ENCODE data around the gene CELF2.
A peak's percentile ranks its signal among the peaks of the same experiment; 100 is the strongest.

Gene CELF2

DNA sequence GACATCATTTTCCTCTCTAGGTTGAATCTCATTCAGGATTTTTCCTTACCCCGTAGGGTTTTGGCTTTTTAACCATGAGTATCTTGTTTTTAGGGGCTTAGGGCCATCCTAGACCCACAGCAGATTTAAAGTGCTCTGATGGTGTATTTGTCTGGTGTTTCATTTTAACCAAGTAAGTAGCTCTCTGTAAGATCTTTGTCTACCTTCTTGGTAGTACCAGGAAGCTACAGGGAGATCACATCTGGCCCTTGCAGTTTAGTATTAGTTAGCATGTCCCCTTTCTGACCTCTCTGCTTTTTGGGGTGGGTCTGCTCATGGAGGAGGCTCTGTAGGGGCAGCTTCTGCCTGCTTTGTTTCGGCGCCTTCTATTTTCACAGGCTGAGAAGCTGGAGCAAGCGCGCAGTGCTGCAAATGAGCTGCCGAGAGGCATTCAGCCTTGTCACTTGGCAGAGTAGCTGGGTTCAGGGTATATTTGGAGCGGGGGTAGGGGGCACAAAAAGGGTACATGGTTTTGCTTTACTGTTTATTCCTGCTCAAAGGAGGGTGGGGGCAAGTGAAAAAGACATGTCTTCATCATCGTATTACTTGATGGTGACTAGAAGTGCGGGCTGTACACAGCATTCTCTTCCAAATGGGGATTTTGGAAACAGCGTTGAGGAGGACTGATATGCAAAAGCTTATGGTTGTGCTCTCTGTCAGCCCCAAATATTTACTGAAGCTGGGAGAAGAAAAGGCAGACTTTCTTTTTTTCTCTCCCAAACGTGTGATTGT is 146.3 kb downstream of the CELF2 start:
- Histone ChIP-seq H3K27me3 (ENCODE audit: control insufficient read depth in 1 of 2, insufficient read depth in 2 of 2, low read length in 2 of 2) (no peaks in the 10 kb centered on the region), H3K9ac (ENCODE audit: low read length) (no peak overlapping the region), H3K36me3 (ENCODE audit: insufficient read depth, low read length) (peaks cover 6% of the 10 kb centered on the region), H3K9me3 (ENCODE audit: low read length) (no peaks in the 10 kb centered on the region), H3K27ac (ENCODE audit: low read depth, low read length) (peak overlapping the region; percentile 84), H3K4me1 (ENCODE audit: insufficient read depth, low read length) (peaks cover 68% of the 10 kb centered on the region), H3K4me3 (ENCODE audit: low read depth in 1 of 2, low read length in 2 of 2) (peak overlapping the region in 1 of 2 donors; percentile 80)

- peak overlapping the region in 1 of 2 donors; percentile 80 for H3K4me3 ChIP-seq (ENCODE audit: low read depth in 1 of 2, low read length in 2 of 2)
- H3K4me1 ChIP-seq (ENCODE audit: insufficient read depth, low read length), result peaks cover 64% of the 10 kb centered on the region
- no peaks in the 10 kb centered on the region for H3K9me3 ChIP-seq (ENCODE audit: low read length)
- peak overlapping the region; percentile 84 for H3K27ac ChIP-seq (ENCODE audit: low read depth, low read length)
- H3K36me3 ChIP-seq (ENCODE audit: insufficient read depth, low read length), result peaks cover 6% of the 10 kb centered on the region
- H3K9ac ChIP-seq (ENCODE audit: low read length), result no peak overlapping the region
- no peaks in the 10 kb centered on the region for H3K27me3 ChIP-seq (ENCODE audit: control insufficient read depth in 1 of 2, insufficient read depth in 2 of 2, low read length in 2 of 2)
These were observed 146.8 kb downstream of the CELF2 start for GRCh38 chr10:11164551-11164802.

DNA sequence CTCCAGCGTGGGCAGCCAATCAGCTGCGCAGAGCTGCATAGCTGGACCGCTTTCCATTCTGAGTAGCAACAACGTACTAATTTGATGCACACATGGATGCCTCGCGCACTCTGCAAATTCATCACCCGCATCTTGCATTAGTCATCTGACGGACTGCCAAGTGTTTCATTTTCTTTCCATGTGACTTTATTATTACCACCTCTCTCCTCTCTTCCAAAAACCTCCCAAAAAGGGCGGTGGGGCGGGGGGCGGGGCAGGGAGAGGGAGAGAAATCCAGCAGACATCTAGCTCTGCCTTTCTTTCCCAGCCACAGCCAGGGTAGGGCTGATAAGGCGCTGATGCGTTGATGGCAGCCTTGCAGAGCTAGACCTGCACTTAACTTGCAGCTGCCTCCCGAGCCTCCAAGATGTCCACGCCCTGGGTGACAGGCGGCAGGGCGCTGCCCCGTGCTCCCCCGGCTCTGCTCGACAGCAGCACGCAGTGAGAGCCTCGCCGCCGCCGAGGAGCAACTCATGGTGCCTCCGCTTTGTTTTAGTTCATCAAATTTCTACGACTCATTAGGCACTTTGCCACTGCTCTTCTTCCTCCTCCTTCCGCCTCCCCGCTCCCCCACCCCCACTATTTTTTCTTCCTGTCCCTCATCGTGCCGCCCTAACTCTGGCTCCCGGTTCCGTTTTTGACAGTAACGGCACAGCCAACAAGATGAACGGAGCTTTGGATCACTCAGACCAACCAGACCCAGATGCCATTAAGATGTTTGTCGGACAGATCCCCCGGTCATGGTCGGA is 147.3 kb downstream of the CELF2 start:
- Histone ChIP-seq H3K4me1 (ENCODE audit: insufficient read depth, low read length) (peaks cover 63% of the 10 kb centered on the region), H3K27me3 (ENCODE audit: control insufficient read depth in 1 of 2, insufficient read depth in 2 of 2, low read length in 2 of 2) (no peaks in the 10 kb centered on the region)

DNA sequence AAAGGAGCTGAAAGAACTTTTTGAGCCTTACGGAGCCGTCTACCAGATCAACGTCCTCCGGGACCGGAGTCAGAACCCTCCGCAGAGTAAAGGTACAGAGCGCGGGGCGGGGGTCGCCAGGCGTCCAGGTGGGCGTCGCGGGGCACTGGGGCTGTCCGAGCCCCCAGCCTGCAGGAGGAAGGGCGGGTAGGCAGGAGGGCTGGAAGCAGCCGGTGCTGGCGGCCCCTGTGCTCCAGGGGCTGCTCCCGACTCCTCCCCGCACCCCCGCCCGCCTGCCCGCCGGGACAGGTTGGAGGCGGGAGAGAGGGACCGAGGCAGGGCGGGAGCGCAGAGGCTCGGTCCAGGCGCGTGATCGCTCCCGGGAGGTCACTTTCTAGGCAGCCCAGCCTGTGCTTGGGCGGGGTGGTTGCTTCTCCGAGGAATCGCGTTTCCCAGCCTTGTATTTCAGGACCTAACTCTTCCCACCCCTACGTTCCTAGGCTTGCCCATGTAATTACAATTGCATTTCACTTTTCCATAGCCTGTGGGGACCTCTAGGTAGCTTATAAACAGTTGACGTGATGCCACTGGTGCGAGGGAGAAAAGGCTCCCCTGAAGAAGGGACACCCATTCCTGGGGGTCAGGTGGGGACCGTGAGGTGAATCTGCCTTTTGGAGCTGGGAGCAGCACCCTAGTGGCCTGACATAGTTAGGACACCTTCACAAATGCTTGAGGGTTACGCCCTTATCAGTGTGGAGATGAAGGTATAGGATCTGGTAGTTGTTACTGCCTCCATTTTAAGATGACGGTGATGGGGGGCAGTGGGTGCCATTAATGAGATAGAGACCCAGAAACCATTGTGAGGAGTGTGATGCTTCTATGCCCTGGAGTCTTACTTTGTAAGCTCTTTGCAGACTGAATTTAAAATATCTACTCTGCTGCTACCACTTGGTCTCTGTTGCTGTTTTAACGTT is 148.2 kb downstream of the CELF2 start:
- H3K27me3 ChIP-seq (ENCODE audit: control insufficient read depth in 1 of 2, insufficient read depth in 2 of 2, low read length in 2 of 2), result no peaks in the 10 kb centered on the region
- H3K9me3 ChIP-seq (ENCODE audit: low read length), result no peaks in the 10 kb centered on the region
- peak overlapping the region; percentile 84 for H3K27ac ChIP-seq (ENCODE audit: low read depth, low read length)
- peak overlapping the region; percentile 43 for H3K9ac ChIP-seq (ENCODE audit: low read length)
- H3K36me3 ChIP-seq (ENCODE audit: insufficient read depth, low read length), result peaks cover 6% of the 10 kb centered on the region
- peaks cover 66% of the 10 kb centered on the region for H3K4me1 ChIP-seq (ENCODE audit: insufficient read depth, low read length)
- peak overlapping the region; percentile 72 to 80 for H3K4me3 ChIP-seq (ENCODE audit: low read depth in 1 of 2, low read length in 2 of 2)

More for the DNA sequence above, 147.3 kb downstream of the CELF2 start:
- H3K27ac ChIP-seq (ENCODE audit: low read depth, low read length), result peak overlapping the region; percentile 84
- peaks cover 6% of the 10 kb centered on the region for H3K36me3 ChIP-seq (ENCODE audit: insufficient read depth, low read length)
- no peaks in the 10 kb centered on the region for H3K9me3 ChIP-seq (ENCODE audit: low read length)
- peak overlapping the region; percentile 72 to 80 for H3K4me3 ChIP-seq (ENCODE audit: low read depth in 1 of 2, low read length in 2 of 2)
- H3K9ac ChIP-seq (ENCODE audit: low read length), result peak overlapping the region; percentile 23

GRCh38 chr10:11166550-11166949 is 148.9 kb downstream of the CELF2 start:
- H3K4me1 ChIP-seq (ENCODE audit: insufficient read depth, low read length), result peaks cover 59% of the 10 kb centered on the region
- H3K4me3 ChIP-seq (ENCODE audit: low read depth in 1 of 2, low read length in 2 of 2), result peak overlapping the region in 1 of 2 donors; percentile 80
- peak overlapping the region; percentile 15 for H3K27ac ChIP-seq (ENCODE audit: low read depth, low read length)
- no peaks in the 10 kb centered on the region for H3K27me3 ChIP-seq (ENCODE audit: control insufficient read depth in 1 of 2, insufficient read depth in 2 of 2, low read length in 2 of 2)
- H3K36me3 ChIP-seq (ENCODE audit: insufficient read depth, low read length), result peaks cover 6% of the 10 kb centered on the region
- no peaks in the 10 kb centered on the region for H3K9me3 ChIP-seq (ENCODE audit: low read length)
- H3K9ac ChIP-seq (ENCODE audit: low read length), result peak overlapping the region; percentile 43

DNA sequence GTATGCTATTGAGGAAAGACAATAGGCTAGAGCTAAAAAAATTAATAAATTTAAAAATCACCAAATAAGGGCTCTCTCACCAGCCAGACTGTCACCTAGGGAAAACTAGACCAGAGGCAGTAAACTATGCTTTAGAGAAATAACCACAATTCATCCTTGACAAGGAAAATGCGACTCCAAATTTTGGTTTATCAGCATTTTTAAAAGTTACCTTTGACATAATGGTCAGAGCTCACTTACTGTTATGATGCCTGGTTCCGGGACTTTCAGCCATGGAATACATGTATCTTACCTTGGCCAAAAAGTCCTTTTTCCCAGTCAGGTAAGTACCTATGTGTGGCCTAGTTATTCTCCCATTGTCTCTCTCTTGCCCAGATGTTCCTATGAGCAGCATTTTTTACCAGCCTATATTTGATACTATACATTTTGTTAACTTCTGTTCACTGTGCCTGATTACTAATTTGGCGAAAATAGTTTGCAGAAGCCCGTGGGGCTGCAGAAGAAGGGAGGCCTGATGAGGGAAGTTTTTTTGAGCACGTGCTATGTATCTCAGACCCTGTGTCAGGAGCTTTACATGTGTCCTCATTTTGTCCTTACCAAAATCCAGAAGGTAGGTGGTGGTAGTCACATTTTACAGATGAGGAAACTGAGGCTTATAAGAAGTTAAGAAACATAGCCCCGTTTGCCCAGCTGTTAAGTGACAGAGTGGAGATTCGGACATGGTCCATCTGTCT is 149.7 kb downstream of the CELF2 start:
- Histone ChIP-seq H3K4me3 (ENCODE audit: low read depth in 1 of 2, low read length in 2 of 2) (no peak overlapping the region), H3K9me3 (ENCODE audit: low read length) (no peaks in the 10 kb centered on the region), H3K36me3 (ENCODE audit: insufficient read depth, low read length) (peaks cover 6% of the 10 kb centered on the region), H3K9ac (ENCODE audit: low read length) (peak overlapping the region; percentile 43), H3K4me1 (ENCODE audit: insufficient read depth, low read length) (peaks cover 51% of the 10 kb centered on the region), H3K27me3 (ENCODE audit: control insufficient read depth in 1 of 2, insufficient read depth in 2 of 2, low read length in 2 of 2) (no peaks in the 10 kb centered on the region), H3K27ac (ENCODE audit: low read depth, low read length) (peak overlapping the region; percentile 0)

GRCh38 chr10:11168423-11169090 is 150.9 kb downstream of the CELF2 start:
- H3K9ac ChIP-seq (ENCODE audit: low read length), result no peak overlapping the region
- peaks cover 41% of the 10 kb centered on the region for H3K4me1 ChIP-seq (ENCODE audit: insufficient read depth, low read length)
- no peak overlapping the region for H3K4me3 ChIP-seq (ENCODE audit: low read depth in 1 of 2, low read length in 2 of 2)
- H3K36me3 ChIP-seq (ENCODE audit: insufficient read depth, low read length), result peaks cover 10% of the 10 kb centered on the region
- H3K9me3 ChIP-seq (ENCODE audit: low read length), result no peaks in the 10 kb centered on the region
- no peaks in the 10 kb centered on the region for H3K27me3 ChIP-seq (ENCODE audit: control insufficient read depth in 1 of 2, insufficient read depth in 2 of 2, low read length in 2 of 2)
- no peak overlapping the region for H3K27ac ChIP-seq (ENCODE audit: low read depth, low read length)

DNA sequence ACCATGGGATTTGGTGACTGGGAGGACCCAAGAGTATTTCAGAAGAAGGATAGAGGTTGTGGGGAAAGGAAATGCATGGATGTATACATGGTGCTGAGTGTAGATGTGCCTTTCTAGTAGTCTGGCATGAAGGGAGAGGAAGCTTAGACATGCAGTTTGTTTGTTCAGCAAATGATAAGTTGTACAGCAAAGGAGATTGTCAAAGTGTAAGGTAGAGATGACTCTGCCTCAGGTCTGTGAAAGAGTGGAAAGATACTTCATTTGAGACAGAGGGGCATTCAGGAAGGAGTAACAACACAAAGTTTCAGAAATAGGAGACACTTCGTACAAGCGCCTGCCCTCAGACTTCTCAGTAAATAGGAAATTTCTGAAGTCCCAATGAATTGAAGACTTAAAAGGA is 152.3 kb downstream of the CELF2 start:
- H3K9ac ChIP-seq (ENCODE audit: low read length), result no peak overlapping the region
- H3K27ac ChIP-seq (ENCODE audit: low read depth, low read length), result no peak overlapping the region
- H3K9me3 ChIP-seq (ENCODE audit: low read length), result no peaks in the 10 kb centered on the region
- peaks cover 33% of the 10 kb centered on the region for H3K4me1 ChIP-seq (ENCODE audit: insufficient read depth, low read length)
- H3K36me3 ChIP-seq (ENCODE audit: insufficient read depth, low read length), result peaks cover 10% of the 10 kb centered on the region
- no peak overlapping the region for H3K4me3 ChIP-seq (ENCODE audit: low read depth in 1 of 2, low read length in 2 of 2)
- no peaks in the 10 kb centered on the region for H3K27me3 ChIP-seq (ENCODE audit: control insufficient read depth in 1 of 2, insufficient read depth in 2 of 2, low read length in 2 of 2)

GRCh38 chr10:11170574-11170973 is 152.9 kb downstream of the CELF2 start:
- Histone ChIP-seq H3K36me3 (ENCODE audit: insufficient read depth, low read length) (peaks cover 10% of the 10 kb centered on the region), H3K4me3 (ENCODE audit: low read depth in 1 of 2, low read length in 2 of 2) (no peak overlapping the region), H3K27ac (ENCODE audit: low read depth, low read length) (no peak overlapping the region), H3K27me3 (ENCODE audit: control insufficient read depth in 1 of 2, insufficient read depth in 2 of 2, low read length in 2 of 2) (no peaks in the 10 kb centered on the region), H3K4me1 (ENCODE audit: insufficient read depth, low read length) (peaks cover 33% of the 10 kb centered on the region), H3K9ac (ENCODE audit: low read length) (no peak overlapping the region), H3K9me3 (ENCODE audit: low read length) (no peaks in the 10 kb centered on the region)

DNA sequence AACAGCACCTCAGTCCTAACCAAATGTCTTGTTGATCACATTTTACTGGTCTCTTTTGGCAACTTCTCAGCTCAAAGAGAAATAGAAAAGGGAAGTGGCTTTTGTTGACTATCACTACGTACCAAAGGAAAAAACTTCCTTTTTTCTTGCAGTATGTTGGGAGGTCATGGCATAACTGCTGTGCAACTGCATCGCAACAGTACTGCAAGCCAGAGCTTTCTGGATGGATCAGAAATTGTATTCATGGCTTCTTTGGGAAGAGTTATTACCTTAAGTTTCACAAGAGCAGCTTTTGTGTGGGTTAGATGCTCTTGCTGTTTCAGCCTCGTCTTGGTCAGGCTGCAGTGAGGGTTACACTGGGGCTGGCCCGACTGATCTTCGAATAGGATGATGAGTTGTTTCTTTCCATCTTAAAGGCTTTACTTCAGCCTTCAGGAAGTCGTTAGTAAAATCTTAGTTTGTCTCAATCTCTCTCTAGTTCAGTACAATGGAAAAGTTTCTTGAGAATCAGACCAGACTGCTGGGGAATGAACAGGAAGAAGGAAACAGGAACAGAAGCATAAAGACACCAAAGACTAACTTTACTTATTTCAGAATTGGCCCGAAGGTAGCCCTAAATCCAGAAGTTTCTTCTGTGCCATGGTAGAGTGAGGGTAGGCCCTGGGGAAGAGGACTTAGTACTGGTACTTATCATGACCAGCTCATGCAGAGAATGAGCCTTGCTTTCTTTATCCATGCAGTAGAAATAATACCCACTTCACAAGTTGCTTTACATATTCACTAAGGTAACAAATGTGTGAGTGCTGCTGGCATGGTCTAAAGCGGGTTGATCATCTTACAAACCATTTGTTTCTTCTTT is 153.6 kb downstream of the CELF2 start:
- no peaks in the 10 kb centered on the region for H3K27me3 ChIP-seq (ENCODE audit: control insufficient read depth in 1 of 2, insufficient read depth in 2 of 2, low read length in 2 of 2)
- H3K36me3 ChIP-seq (ENCODE audit: insufficient read depth, low read length), result peaks cover 10% of the 10 kb centered on the region
- no peaks in the 10 kb centered on the region for H3K9me3 ChIP-seq (ENCODE audit: low read length)
- H3K4me3 ChIP-seq (ENCODE audit: low read depth in 1 of 2, low read length in 2 of 2), result no peak overlapping the region
- H3K9ac ChIP-seq (ENCODE audit: low read length), result no peak overlapping the region
- no peak overlapping the region for H3K27ac ChIP-seq (ENCODE audit: low read depth, low read length)
- peaks cover 28% of the 10 kb centered on the region for H3K4me1 ChIP-seq (ENCODE audit: insufficient read depth, low read length)
